Measurements from ENCODE around the gene HIBCH.
A peak's percentile ranks its signal among the peaks of the same experiment; 100 is the strongest.

The HIBCH gene

DNA sequence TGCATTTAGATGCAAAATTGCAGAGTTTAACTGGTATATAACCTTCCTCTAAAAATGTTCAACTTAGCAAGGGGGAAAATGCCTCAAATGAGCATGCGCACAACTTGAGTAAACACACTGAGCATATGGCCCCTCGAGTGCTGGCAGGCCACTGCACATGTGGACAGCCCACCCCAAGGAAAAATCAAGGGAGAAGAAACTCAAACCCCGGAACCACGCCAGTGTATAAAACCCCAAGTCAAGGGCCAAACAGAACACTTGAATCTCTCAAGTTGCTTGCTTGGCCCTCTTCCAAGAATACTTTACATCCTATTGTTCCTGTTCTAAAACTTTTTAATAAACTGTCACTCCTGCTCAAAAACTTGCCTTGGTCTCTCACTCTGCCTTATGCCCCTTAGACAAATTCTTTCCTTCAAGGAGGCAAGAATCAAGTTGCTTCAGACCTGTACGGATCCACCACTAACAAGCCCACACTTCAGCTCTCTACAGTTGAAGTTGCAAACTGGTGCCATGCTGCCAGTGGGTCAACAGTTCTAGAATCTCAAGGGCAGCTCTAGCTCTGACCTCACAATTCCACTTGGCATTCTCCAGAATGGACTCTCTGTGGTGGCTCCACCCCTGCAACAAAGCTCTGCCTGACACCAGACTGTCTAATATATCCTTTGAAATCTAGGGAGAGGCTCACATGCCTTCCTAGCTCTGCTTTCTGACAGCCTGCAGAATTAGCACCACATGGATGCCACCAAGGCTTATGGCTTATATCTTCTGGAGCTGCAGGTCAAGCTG, 38.9 kb downstream of the HIBCH start:
- TF ChIP-seq, protein P1, sequence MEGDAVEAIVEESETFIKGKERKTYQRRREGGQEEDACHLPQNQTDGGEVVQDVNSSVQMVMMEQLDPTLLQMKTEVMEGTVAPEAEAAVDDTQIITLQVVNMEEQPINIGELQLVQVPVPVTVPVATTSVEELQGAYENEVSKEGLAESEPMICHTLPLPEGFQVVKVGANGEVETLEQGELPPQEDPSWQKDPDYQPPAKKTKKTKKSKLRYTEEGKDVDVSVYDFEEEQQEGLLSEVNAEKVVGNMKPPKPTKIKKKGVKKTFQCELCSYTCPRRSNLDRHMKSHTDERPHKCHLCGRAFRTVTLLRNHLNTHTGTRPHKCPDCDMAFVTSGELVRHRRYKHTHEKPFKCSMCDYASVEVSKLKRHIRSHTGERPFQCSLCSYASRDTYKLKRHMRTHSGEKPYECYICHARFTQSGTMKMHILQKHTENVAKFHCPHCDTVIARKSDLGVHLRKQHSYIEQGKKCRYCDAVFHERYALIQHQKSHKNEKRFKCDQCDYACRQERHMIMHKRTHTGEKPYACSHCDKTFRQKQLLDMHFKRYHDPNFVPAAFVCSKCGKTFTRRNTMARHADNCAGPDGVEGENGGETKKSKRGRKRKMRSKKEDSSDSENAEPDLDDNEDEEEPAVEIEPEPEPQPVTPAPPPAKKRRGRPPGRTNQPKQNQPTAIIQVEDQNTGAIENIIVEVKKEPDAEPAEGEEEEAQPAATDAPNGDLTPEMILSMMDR (IDR thresholded peaks at IDR 0.05): no peak

DNA sequence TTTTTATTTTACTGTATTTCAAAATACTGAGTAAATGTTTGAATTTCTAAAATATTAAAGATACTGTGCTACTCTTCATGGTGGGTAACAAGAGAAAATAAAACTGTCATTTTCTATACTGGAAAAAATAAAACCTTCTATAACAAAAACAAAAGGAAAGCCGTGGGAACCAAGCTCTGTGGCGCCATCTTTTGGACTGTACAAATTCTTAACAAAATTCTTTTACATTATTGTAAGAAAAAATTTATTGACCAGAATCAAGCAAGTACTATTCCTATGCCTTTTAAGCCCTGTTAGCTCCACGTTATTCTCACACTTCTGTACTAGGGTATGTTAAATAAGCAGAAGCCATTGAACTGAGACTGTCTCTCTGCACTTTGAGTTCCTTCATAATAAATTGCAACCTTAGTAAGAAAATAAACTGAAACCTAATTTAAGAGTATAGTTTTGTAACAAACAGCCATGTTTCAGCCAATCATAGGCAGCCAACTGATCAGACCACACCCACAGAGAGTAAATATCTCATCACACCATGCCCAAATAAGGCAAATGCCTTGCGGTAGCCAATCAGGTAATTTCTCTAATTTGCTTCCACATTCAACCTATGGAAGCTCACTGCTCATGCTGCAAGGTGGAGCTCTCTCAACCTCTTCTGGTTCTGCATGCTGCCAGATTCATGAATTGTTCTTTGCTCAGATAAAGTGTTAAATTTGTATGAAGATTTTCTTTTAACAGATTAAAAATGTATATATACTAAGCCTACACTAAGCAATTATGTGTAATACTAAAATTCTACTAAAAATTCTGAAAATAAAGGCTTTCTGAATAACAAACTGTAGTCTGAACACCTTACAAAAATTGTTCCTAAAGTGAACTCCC, 42.2 kb downstream of the HIBCH start:
- TF ChIP-seq, protein P1 (IDR thresholded peaks at IDR 0.05): peak; percentile 53

DNA sequence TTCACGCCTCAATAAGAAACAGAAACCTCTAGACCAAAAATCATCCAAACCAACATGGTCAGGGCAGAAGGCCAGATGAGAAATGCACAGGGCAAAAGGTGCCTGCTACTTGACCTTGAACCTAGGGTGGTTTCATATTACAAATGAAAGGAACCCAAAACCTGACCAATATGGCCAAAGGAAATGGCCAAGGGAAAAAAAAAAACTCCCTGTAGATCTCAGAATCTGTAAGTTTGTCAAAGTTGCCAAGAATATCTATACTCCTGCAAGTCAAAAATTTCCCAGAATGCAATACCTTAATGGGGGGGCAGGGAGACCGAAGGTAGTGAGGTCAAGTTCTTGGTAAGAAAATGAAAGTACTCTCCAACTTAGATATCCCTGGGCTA, 47.2 kb downstream of the HIBCH start:
- TF ChIP-seq, protein P1 (IDR thresholded peaks at IDR 0.05): no peak

DNA sequence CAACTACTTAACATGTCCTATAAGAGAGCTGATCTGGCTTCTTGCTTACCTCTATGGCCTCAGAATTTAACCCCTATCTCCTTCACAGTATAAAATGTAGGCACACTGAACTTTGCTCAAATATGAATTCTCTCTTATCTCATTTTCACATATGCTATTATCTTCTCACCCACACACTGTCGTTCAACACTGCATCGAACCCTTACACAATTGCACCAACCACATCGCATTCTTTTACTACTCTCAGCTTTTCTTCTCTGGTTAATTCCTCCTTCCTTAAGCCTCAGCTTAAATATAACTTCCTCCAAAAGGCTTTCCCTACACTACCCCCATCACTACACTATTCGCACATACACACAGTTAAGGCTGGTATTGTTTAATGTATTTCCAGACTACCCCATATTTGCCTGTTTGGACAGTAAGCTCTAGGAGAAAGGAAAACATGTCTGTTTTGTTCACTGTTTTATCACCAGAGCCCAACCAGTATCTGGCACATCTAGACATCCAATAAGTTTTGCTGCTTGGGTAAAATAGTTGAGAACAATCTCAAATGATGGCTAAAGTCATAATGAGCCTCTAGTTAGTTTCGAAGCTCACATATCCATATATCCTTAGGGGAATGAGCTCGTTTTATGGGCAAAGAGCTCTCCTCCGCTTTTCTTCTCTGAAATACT, 47.7 kb downstream of the HIBCH start:
- TF ChIP-seq, protein P1 (IDR thresholded peaks at IDR 0.05): no peak

DNA sequence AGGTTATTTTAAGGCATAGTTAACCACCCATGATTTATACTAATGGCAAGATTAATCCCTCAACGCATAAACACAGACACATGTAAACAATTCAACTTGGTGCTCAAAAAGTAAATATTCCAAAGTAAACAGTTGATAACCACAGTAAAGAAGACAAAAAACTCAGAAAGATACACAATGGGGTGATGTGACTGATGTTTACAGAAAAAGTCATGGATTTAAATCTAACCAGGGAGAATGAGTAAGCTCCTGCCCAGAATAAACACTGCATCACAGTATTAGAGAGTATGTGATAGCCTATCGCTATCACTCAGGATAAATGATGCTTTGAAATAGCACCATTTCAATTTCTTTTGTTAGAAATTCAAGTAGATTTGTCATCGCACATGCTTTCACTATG, 49.3 kb downstream of the HIBCH start:
- TF ChIP-seq, protein P1 (IDR thresholded peaks at IDR 0.05): no peak

DNA sequence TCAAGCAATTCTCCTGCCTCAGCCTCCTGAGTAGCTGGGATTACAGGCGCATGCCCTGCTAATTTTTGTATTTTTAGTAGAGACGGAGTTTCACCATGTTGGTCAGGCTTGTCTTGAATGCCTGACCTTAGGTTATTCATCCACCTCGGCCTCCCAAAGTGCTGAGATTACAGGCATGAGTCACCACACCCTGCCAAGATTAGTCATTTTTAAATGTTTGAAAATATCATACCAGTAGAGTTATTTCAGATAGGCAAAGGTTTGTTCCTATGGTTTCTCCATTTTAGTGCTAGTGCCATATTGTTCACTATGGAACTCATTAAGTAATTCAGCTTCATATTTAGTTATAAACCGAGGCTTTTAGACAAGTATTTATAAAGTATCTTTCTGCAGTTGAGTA, 52.3 kb downstream of the HIBCH start:
- TF ChIP-seq, protein P1 (IDR thresholded peaks at IDR 0.05): no peak

DNA sequence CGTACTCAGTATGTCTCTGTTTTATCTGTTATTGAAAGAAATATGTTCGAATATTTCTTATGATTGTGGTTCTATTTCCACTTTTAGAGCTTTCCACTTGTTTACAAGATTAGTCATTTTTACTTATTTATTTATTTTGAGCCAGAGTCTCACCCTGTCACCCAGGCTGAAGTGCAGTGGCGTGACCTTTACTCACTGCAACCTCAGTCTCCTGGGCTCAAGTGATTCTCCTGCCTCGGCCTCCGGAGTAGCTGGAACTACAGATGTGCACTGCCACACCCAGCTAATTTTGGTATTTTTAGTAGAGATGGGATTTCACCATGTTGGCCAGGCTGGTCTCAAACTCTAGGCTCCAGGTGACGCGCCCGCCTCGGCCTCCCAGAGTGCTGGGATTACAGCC, 53.3 kb downstream of the HIBCH start:
- TF ChIP-seq, protein P1 (IDR thresholded peaks at IDR 0.05): no peak
